Neural progenitor cell (in vitro differentiated cells): ENCODE data around the gene NTRK3.

Experiments used
- CTCF ChIP-seq: fragments of 200-600 bp; sonication (generic); IDR thresholded peaks from 2 replicates; pipeline ENCODE4 v1.5.1; 2017; ENCODE audit warnings: antibody characterized with exemption, mild to moderate bottlenecking
- EZH2 ChIP-seq: fragments of 200-600 bp; sonication (generic); IDR thresholded peaks from 2 replicates; pipeline ENCODE4 v1.6.1; 2017; ENCODE audit warnings: antibody characterized with exemption, mild to moderate bottlenecking, moderate library complexity

- TF ChIP-seq CTCF (no peak), EZH2 (no peak)
Measured at GRCh38 chr15:88019656-88020055, 236.9 kb downstream of the NTRK3 start.
